Measurements from ENCODE around the gene ABHD14A.

DNA sequence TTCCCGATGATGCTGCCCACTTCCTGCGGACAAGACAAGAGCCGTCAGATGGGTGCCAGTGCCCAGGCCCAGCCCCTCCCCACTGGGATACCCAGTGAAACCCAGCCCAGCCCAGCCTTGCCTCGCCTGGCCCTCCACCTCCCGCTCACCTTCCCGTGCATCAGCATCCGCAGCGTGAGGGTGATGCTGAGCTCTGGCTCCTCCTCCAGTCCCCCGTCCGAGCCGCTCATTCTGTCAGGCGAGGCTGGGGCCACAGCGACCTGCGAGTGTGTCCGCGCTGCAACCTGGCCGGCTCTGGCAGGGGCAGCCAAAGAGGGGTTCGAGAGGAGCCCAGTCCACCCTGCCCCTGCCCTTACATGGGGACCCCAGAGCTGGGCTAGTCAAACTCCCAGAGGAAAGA, 13.9 kb upstream of the ABHD14A start:
- TF ChIP-seq CTCF (conservative IDR thresholded peaks at IDR 0.05) (no peak), EZH2 (IDR thresholded peaks at IDR 0.05; ENCODE audit: low read depth) (no peak)

Data from PC-9 (cell line).